ENCODE data around the gene DNAJC5. TPM values are rescaled to one million over a fixed set of nuclear protein-coding genes. Genes with fewer than 3 reads are reported as not detected.
A peak's percentile ranks its signal among the peaks of the same experiment; 100 is the strongest.
"Not testable (repeated sequence)": the region's sequence is repeated elsewhere in the genome, so short reads cannot be mapped to it uniquely, and the experiment has no call there.

DNAJC5 gene
- total RNA-seq, 1 experiment from 2014 or later, result 124 TPM

GRCh38 chr20:63973160-63973479 is 78.2 kb downstream of the DNAJC5 start:
- no peak overlapping the region for H3K4me3 ChIP-seq (ENCODE audit: low read depth, low read length)
- H3K4me1 Mint-ChIP-seq (ENCODE audit: low read depth, unreplicated experiment), result peaks cover 22% of the 10 kb centered on the region
- peak overlapping the region; percentile 63 for H3K4me3 Mint-ChIP-seq (ENCODE audit: unreplicated experiment)
- H3K27ac Mint-ChIP-seq (ENCODE audit: unreplicated experiment), result peak overlapping the region; percentile 1
- ChIA-PET POLR2A (interaction anchor here (1.0 kb wide), 1 partner anchor 16 kb away, joined by 6 read pairs; the partner anchor contains the start of gene UCKL1), CTCF (interaction anchor here (0.6 to 2.8 kb wide), 13 partner anchors 11 to 966 kb away, joined by 3 to 42 read pairs (median 4); partner anchors contain the start of genes PTK6, TPD52L2 and UCKL1)
- no TSS peak for BruUV-seq (replicated peaks)
- DNase-seq, result no peak
- H3K36me3 ChIP-seq (ENCODE audit: control insufficient read depth, insufficient read depth, low read length), result peaks cover 3% of the 10 kb centered on the region
- intact Hi-C loops (cut with micrococcal nuclease; ENCODE audit: unreplicated experiment), result loop anchor here (1.0 to 10.0 kb wide), 3 partner anchors 64 to 188 kb away; partner anchors contain the start of gene TPD52L2
- peaks cover 3% of the 10 kb centered on the region for H3K27me3 Mint-ChIP-seq (ENCODE audit: insufficient read depth, unreplicated experiment)
- no peaks in the 10 kb centered on the region for H3K27me3 ChIP-seq (replicated peaks; ENCODE audit: control insufficient read depth, insufficient read depth, low read length)
- H3K9me3 ChIP-seq, result no peaks in the 10 kb centered on the region
- peaks cover 20% of the 10 kb centered on the region for H3K36me3 Mint-ChIP-seq (ENCODE audit: insufficient read depth, unreplicated experiment)
- TF ChIP-seq CTCF (IDR thresholded peaks at IDR 0.05; ENCODE audit: insufficient read depth in 1 of 2, low read depth in 1 of 2, low read length in 1 of 2, severe bottlenecking in 1 of 2, unreplicated experiment in 1 of 2), result no peak
- peaks cover 28% of the 10 kb centered on the region for H3K4me1 ChIP-seq
- no peaks in the 10 kb centered on the region for H3K9me3 Mint-ChIP-seq (ENCODE audit: unreplicated experiment)

GRCh38 chr20:63973636-63974401 is 78.9 kb downstream of the DNAJC5 start:
- Mint-ChIP-seq H3K4me1 (ENCODE audit: low read depth, unreplicated experiment) (peaks cover 22% of the 10 kb centered on the region), H3K36me3 (ENCODE audit: insufficient read depth, unreplicated experiment) (peaks cover 17% of the 10 kb centered on the region), H3K27me3 (ENCODE audit: insufficient read depth, unreplicated experiment) (peaks cover 3% of the 10 kb centered on the region), H3K4me3 (ENCODE audit: unreplicated experiment) (peak overlapping the region; percentile 63), H3K9me3 (ENCODE audit: unreplicated experiment) (no peaks in the 10 kb centered on the region), H3K27ac (ENCODE audit: unreplicated experiment) (peak overlapping the region; percentile 1)
- H3K4me3 ChIP-seq (ENCODE audit: low read depth, low read length), result peak overlapping the region; percentile 38
- CTCF ChIA-PET, result interaction anchor here (0.6 to 2.8 kb wide), 28 partner anchors 12 to 967 kb away, joined by 3 to 42 read pairs (median 4); partner anchors contain the start of genes ARFRP1, PTK6, TCEA2 and TPD52L2
- intact Hi-C loops (cut with micrococcal nuclease; ENCODE audit: unreplicated experiment), result loop anchor here (1.0 to 10.0 kb wide), 6 partner anchors 17 to 436 kb away; partner anchors contain the start of gene TPD52L2
- H3K4me1 ChIP-seq, result peaks cover 26% of the 10 kb centered on the region
- no TSS peak for BruUV-seq (replicated peaks)
- POLR2A ChIA-PET, result interaction anchor here (0.6 to 1.0 kb wide), 3 partner anchors 17 to 80 kb away, joined by 3 to 6 read pairs (median 5); partner anchors contain the start of gene UCKL1
- peak; percentile 100 for TF ChIP-seq CTCF (IDR thresholded peaks at IDR 0.05; ENCODE audit: insufficient read depth in 1 of 2, low read depth in 1 of 2, low read length in 1 of 2, severe bottlenecking in 1 of 2, unreplicated experiment in 1 of 2)
- no peaks in the 10 kb centered on the region for H3K9me3 ChIP-seq
- H3K36me3 ChIP-seq (ENCODE audit: control insufficient read depth, insufficient read depth, low read length), result peaks cover 1% of the 10 kb centered on the region; the same call in 1 of the 2 replicates
- peak; percentile 92 to 98 for DNase-seq
- H3K27me3 ChIP-seq (replicated peaks; ENCODE audit: control insufficient read depth, insufficient read depth, low read length), result no peaks in the 10 kb centered on the region

GRCh38 chr20:63974402-63975200 is 79.7 kb downstream of the DNAJC5 start:
- peaks cover 19% of the 10 kb centered on the region for H3K36me3 Mint-ChIP-seq (ENCODE audit: insufficient read depth, unreplicated experiment)
- peaks cover 22% of the 10 kb centered on the region for H3K4me1 ChIP-seq
- H3K4me3 Mint-ChIP-seq (ENCODE audit: unreplicated experiment), result no peak overlapping the region
- peaks cover 1% of the 10 kb centered on the region; the same call in 1 of the 2 replicates for H3K36me3 ChIP-seq (ENCODE audit: control insufficient read depth, insufficient read depth, low read length)
- no peak overlapping the region for H3K4me3 ChIP-seq (ENCODE audit: low read depth, low read length)
- H3K9me3 ChIP-seq, result no peaks in the 10 kb centered on the region
- intact Hi-C loops (cut with micrococcal nuclease; ENCODE audit: unreplicated experiment), result loop anchor here (1.0 to 10.0 kb wide), 5 partner anchors 17 to 436 kb away; partner anchors contain the start of gene TPD52L2
- no peaks in the 10 kb centered on the region for H3K9me3 Mint-ChIP-seq (ENCODE audit: unreplicated experiment)
- peaks cover 3% of the 10 kb centered on the region for H3K27me3 Mint-ChIP-seq (ENCODE audit: insufficient read depth, unreplicated experiment)
- BruUV-seq (replicated peaks), result no TSS peak
- no peak for TF ChIP-seq CTCF (IDR thresholded peaks at IDR 0.05; ENCODE audit: insufficient read depth in 1 of 2, low read depth in 1 of 2, low read length in 1 of 2, severe bottlenecking in 1 of 2, unreplicated experiment in 1 of 2)
- ChIA-PET CTCF (interaction anchor here (0.6 to 2.8 kb wide), 16 partner anchors 17 to 439 kb away, joined by 3 to 42 read pairs (median 5); partner anchors contain the start of genes ARFRP1, PTK6, TCEA2 and TPD52L2), POLR2A (no interaction called here)
- no peak overlapping the region for H3K27ac Mint-ChIP-seq (ENCODE audit: unreplicated experiment)
- peak in 1 of 2 experiments; percentile 50 for DNase-seq
- H3K4me1 Mint-ChIP-seq (ENCODE audit: low read depth, unreplicated experiment), result peaks cover 23% of the 10 kb centered on the region
- no peaks in the 10 kb centered on the region for H3K27me3 ChIP-seq (replicated peaks; ENCODE audit: control insufficient read depth, insufficient read depth, low read length)

- H3K27me3 ChIP-seq (replicated peaks; ENCODE audit: control insufficient read depth, insufficient read depth, low read length); POLR2A ChIA-PET; H3K27me3 Mint-ChIP-seq (ENCODE audit: insufficient read depth, unreplicated experiment); H3K9me3 ChIP-seq; DNase-seq; BruUV-seq (replicated peaks); H3K9me3 Mint-ChIP-seq (ENCODE audit: unreplicated experiment); H3K4me3 ChIP-seq (ENCODE audit: low read depth, low read length); H3K36me3 ChIP-seq (ENCODE audit: control insufficient read depth, insufficient read depth, low read length); H3K27ac Mint-ChIP-seq (ENCODE audit: unreplicated experiment): not testable (repeated sequence)
- H3K4me1 ChIP-seq, result peaks cover 28% of the 10 kb centered on the region
- Mint-ChIP-seq H3K36me3 (ENCODE audit: insufficient read depth, unreplicated experiment) (peaks cover 32% of the 10 kb centered on the region), H3K4me3 (ENCODE audit: unreplicated experiment) (peak overlapping the region; percentile 3), H3K4me1 (ENCODE audit: low read depth, unreplicated experiment) (peaks cover 22% of the 10 kb centered on the region)
- intact Hi-C loops (cut with micrococcal nuclease; ENCODE audit: unreplicated experiment), result loop anchor here (10.0 kb wide), 1 partner anchor 192 kb away; no protein-coding TSS in a partner anchor
- CTCF ChIA-PET, result interaction anchor here (1.2 to 1.5 kb wide), 2 partner anchors 19 to 438 kb away, joined by 3 to 4 read pairs; no protein-coding TSS in a partner anchor
These were observed 81.6 kb downstream of the DNAJC5 start for GRCh38 chr20:63976511-63976910.
